HuH-7.5 (cell line): ENCODE results near the gene TEAD1.

Source experiments
- DNase-seq: peaks from one replicate; pipeline ENCODE4 v3.0.0; 2011; ENCODE audit warnings: low spot score

TEAD1 gene

DNA sequence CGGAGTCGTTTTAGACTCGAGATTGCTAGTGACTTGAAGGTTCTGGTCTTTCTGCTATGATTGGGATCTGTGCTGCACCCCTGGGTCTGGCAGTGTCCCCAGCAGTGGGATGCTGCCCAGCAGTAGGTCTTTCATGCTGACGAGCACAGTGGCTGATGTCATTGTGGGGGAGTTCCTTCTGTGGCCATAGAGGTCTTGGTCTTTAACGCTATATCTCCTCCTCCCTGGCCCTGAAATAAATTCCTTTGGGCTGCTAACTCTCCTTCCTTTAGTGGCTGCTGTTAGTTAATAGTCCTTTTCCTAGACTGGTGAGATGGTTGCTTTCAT is 136.3 kb downstream of the TEAD1 start:
- DNase-seq: no peak

GRCh38 chr11:12811861-12812260 is 137.6 kb downstream of the TEAD1 start:
- no peak for DNase-seq

DNA sequence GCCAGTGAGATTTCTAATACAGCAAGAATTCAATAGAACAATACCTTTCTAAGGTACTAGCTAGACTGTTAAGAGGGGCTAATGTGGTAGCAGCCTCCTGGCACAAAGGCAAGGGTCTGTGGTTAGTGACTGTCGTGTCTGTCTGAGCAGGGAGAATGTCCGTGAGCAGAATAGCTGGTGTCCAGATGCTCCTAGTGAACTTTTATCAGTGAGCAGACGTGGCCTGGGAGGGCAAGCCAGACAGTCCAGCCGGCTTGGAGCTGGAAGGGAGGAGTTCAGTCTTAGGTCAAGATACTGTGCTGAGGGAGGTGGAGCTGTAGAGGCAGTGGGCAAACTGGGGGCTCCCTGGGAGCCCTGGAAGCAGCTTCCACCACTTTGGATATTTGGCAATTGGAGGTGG is 138.6 kb downstream of the TEAD1 start:
- no peak for DNase-seq

DNA sequence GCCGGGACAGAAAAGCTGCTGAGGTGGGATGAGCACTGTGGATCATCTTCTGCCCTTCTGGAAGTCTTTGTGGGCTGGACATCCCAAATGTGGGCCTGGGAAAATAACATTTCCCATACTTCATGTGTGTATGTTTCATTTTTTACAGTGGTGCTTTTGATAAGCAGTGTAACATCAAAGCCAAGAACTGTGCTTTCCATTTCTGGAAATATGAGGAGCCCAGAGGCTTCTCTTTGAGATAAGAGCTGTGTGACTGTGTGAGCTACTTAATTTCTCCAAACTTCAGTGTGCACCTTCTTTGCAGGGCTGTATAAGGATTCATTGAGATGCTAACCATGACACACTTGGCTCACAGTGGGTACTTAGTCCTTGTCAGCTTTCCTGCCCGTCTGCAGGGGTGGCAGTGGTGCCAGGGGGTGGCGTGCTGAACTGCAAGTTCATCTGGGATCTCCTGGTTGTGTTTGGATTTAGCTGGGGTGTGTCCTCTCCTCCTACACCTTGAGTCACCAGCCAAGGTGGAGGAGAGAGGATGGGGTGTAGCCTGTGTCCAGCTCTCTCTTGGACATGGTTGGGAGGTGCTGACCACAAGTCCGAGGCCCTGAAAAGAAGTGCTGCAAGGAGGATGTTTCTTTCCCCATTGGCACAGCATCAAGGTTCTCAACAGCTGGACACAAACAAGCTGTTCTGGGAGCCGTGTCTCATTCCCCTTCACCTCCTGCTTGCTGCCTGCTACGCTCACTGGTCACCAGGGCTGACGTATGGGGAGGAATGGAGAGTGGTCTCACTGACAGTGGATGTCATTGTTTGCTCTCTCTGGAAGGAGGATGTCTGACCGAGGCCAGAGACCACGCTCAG is 139.4 kb downstream of the TEAD1 start:
- DNase-seq: no peak

DNA sequence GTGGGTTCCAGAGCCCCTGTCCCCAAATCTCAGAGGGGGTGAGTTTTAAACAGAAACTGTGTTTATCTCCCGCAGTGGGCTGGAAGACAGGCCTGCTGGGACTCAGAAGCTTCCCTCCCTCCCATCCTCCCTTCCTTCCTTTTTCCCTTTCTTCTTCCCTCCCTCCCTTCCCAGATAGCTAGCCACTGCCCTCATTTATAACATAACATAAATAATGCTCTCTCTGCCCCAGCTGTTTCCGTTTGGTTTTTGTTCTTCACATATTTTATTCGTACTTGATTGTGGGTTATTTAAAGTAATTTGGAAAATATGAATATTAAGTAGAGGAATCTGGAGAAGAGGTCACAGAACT is 140.9 kb downstream of the TEAD1 start:
- no peak for DNase-seq

DNA sequence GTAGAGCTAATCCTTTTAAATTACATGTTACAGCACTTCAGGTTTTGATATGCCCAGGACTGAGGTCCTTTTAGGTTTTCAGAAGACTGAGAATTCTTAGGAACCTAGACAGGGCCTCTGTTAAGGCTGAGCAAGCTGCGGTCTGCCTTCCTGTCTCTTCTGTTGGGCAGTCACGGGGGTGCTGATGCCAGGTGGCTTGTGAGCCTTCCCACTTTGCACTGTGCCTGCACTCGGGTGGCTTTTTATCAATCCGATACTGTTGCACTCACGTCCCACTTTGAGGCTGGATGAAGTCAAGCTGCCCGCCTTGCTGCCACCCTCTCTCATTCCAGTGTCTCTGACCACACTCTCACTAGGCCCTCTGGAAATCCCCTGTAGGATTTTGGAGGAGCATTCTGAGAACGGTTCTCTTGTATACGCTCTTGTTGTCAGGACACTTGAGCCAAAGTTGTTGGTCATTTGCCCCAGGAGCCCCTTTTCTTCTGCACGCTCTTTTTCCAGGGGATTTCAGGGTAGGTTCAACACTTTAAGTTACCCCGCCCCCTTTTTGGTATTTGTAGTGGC is 141.8 kb downstream of the TEAD1 start:
- DNase-seq: no peak

- DNase-seq: no peak
These were observed 143.6 kb downstream of the TEAD1 start for GRCh38 chr11:12817681-12818332.

DNA sequence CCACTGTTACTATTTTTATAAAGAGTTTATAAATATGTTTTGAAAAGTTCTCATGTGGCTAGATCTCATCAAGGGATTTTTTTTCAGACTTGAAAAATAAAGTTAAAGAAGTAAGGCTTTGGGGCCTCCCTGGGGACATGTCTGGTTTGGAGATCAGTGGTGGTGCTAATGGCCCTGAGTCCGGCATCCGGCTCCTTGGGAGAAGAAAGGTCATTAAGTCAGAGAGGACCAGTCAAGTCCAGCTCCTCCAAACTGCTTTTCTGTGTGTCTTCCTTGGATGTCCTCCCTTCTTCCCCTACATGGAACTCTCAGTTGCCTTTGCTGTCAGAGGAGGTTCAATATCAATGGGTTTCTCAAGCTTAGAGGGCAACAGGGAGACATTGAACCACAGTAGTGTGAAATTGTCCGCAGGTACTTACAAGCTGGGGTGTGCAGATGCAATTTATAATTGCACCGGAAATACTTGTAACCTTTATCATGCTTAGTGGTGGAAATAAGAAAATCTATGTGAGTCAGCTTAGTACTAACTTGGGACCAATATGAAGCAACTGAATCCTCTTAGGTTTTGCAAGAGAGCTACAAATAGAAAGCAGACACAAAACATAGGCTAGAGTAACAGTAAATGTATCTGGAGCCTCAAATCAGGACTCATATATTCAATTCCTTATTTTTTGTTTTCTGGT is 144.3 kb downstream of the TEAD1 start:
- no peak for DNase-seq

- DNase-seq: no peak
These were observed 148.3 kb downstream of the TEAD1 start for GRCh38 chr11:12822392-12823022.

- no peak for DNase-seq
These were observed 150.2 kb downstream of the TEAD1 start for GRCh38 chr11:12824281-12825041.

GRCh38 chr11:12826441-12826840 is 152.2 kb downstream of the TEAD1 start:
- no peak for DNase-seq

DNA sequence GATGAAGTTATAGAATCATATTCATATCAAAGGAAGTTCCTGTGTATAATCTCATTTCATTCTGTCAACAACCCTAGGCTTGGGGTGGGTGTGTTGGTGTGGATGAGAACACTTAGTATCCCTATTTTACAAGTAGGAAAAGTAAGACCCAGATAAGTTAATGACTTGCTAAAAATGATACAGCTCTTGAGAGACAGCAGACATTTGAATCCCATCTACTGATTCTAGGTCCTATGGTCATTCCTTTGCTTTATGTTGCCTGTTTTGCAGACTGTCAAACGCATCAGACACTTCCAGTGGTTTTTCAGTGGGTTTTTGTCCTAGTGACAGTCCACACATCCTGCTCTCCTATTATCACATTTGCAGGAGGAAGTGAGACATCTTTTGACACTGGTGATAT is 153.1 kb downstream of the TEAD1 start:
- DNase-seq: no peak

DNA sequence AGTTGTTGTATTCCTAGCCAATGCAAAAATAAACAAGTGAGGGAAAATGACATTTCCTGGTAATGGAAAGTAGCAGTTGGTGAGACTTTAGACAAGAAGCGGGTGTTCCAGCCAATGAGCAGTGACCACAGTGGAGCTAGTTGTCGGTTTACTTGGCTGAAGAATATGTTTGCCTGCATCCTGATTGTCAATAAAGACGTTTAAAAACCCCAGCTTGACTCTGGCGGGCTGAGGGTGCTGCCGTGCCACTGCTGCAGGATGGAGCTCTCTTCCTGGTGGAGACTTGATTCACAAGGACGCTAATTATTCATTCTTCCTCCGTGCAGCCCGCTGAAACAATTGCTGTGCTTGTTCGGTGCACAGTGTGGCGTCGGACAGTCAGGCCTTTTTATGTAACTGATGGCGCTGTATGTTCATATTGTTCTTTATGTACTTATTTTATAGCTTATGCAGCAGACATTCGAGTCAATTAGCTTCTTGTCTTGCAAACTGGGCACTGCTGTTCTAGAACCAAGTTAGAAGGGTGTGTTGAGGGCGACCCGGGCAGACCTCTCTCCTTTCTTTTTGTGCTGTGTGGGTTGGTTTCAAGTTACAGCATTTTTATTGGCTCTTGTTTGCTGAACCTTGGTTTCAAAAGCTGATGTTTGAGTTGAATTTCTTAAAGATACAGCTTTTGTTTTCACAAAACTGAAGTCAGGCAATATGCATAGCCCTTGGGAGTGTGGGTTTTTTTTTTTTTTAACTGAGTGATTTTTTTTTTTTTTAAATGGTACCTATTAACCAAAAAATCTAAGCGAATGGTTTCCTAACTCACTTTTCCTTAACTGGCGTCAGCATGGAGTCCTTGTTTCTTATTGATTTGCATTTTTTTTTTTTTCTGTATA is 153.9 kb downstream of the TEAD1 start:
- DNase-seq: peak; percentile 39

DNA sequence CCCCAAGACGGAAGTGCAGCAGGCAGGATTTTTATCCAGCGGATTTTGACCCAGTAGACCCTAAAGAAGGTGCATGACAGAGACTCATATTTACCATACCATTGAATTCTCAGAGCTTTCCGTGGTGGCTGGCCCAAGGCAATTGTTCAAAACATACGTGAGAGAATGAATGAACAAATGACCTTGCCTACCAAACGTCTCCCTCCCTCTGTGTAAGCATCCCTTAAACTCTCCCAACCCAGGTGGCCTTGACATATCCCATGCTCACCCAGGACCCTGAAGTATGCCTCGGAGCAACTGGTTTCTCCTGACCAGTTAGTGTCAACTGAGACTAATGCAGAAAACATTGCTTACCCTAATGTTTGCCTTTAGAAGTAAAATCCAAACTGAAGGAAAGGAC is 154.9 kb downstream of the TEAD1 start:
- DNase-seq: no peak

GRCh38 chr11:12829540-12830314 is 155.5 kb downstream of the TEAD1 start:
- DNase-seq: no peak

GRCh38 chr11:12831471-12832202 is 157.4 kb downstream of the TEAD1 start:
- no peak for DNase-seq

- no peak for DNase-seq
These were observed 158.4 kb downstream of the TEAD1 start for GRCh38 chr11:12832480-12833224.

DNA sequence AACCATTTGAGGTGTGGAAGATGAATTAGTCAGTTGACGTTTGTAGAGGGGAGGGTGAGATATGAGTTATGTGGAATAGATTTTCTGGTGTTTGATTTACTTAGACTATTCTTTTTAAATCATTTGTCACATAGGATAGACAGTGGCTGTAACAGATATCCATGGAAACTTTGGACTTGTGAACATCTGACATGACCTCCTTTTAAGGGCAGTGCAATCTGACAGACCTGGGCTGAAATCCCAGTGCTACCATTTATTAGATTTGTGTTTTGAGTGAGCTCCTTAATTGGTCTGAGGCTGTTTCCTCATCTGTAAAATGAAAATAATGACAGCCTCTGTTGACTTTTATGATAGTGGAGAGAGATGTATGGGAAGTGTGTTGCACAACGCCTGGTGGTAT is 159.9 kb downstream of the TEAD1 start:
- no peak for DNase-seq

DNA sequence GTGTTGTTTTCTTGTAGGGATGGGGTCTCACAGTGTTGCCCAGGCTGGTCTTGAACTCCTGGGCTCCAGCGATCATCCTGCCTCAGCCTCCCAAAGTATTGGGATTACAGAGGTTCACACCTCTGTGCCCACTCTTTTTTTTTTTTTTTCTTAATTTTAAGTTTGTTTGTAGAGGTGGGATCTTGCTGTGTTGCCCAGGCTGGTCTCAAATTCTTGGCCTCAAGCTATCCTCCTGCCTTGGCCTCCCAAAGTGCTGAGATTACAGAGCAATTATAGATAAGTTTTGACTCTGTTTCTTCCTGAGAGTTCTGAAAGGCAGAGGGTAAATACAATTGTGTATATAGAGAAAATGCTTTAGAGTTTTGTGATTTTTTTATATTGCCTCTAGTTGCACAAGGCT is 160.4 kb downstream of the TEAD1 start:
- DNase-seq: no peak
